ENCODE data around the gene SCN8A. TPM values are rescaled to one million over a fixed set of nuclear protein-coding genes. Genes with fewer than 3 reads are reported as not detected.
A peak's percentile ranks its signal among the peaks of the same experiment; 100 is the strongest.
"Not testable (repeated sequence)": the region's sequence is repeated elsewhere in the genome, so short reads cannot be mapped to it uniquely, and the experiment has no call there.

Gene SCN8A
- 1.4 and 4.3 TPM in 2 replicates for total RNA-seq (2014; rRNA removed; shearing (Covaris generic))

- Histone ChIP-seq H3K9me3 (replicated peaks) (no peaks in the 10 kb centered on the region), H3K27me3 (replicated peaks) (no peaks in the 10 kb centered on the region), H3K27ac (peak within 1 kb of the TSS; percentile 55; the same call in 1 of the 2 replicates), H3K4me1 (replicated peaks) (peaks cover 11% of the 10 kb centered on the region; the same call in 1 of the 2 replicates), H3K36me3 (no peaks in the 10 kb centered on the region), H3K4me3 (peak within 1 kb of the TSS; percentile 79)
- peak; percentile 45 to 66 for DNase-seq (ENCODE audit: low read depth in 1 of 2, low spot score in 2 of 2)
These were observed at the start of gene SCN8A for GRCh38 chr12:51591016-51591901. Gene SCN8A, plus strand, starts transcription at chr12:51591233. Its CDS starts 71,585 bp downstream, at chr12:51662818.

DNA sequence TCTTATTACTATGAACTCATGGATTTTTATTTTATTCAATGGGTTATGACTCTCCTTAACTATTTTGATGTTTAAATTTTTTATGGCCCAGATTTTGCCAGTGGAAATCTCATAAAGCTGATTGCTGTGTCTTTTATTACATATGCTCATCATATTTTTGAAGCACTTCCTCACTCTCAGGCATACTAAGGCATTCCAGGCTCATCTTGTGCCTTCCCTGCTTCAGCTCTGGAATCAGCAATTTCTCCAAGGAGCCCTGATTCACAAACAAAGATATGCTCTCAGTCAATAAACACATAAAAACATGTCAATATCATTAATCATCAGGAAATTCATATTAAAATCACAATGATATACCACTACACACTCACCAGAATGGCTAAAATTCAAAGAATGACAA lies 44.9 kb upstream of the SCN8A start:
- no peak for DNase-seq (ENCODE audit: low read depth in 1 of 2, low spot score in 2 of 2)

GRCh38 chr12:51547606-51548005 lies 43.4 kb upstream of the SCN8A start:
- Histone ChIP-seq H3K27ac (no peak overlapping the region), H3K4me1 (replicated peaks) (peaks cover 2% of the 10 kb centered on the region), H3K27me3 (replicated peaks) (no peaks in the 10 kb centered on the region; the same call in 1 of the 2 replicates), H3K36me3 (no peaks in the 10 kb centered on the region), H3K4me3 (no peak overlapping the region), H3K9me3 (replicated peaks) (no peaks in the 10 kb centered on the region; the same call in 1 of the 2 replicates)
- no peak for DNase-seq (ENCODE audit: low read depth in 1 of 2, low spot score in 2 of 2)

More for the DNA sequence above, 44.9 kb upstream of the SCN8A start:
- peaks cover 17% of the 10 kb centered on the region for H3K4me1 ChIP-seq (replicated peaks)
- H3K27ac ChIP-seq = no peak overlapping the region
- no peaks in the 10 kb centered on the region for H3K36me3 ChIP-seq
- no peak overlapping the region for H3K4me3 ChIP-seq
- no peaks in the 10 kb centered on the region; the same call in 1 of the 2 replicates for H3K9me3 ChIP-seq (replicated peaks)
- H3K27me3 ChIP-seq (replicated peaks) = no peaks in the 10 kb centered on the region

DNA sequence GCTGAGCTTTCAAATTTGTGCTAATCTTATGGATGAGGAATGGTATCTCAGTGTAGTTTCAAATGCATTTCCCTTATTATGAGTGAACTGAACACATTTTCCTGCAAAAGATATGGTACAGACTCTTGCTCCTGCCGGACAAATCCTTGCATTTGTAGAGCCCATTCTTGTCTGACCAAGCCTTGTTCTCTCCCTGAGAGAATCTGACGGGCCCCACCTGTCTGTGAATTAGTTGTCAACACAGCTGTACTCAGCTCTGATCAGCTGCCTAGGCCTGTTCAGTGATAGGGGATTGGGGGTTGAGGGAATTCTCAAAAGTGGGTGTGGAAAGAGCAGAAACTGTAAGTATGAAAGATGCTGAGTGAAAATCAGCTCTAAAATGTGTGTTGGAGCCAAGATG lies 42.8 kb upstream of the SCN8A start:
- DNase-seq (ENCODE audit: low read depth in 1 of 2, low spot score in 2 of 2) = no peak
- H3K9me3 ChIP-seq (replicated peaks) = no peaks in the 10 kb centered on the region; the same call in none of the 2 replicates
- no peaks in the 10 kb centered on the region for H3K4me1 ChIP-seq (replicated peaks)
- no peaks in the 10 kb centered on the region; the same call in 1 of the 2 replicates for H3K27me3 ChIP-seq (replicated peaks)
- no peaks in the 10 kb centered on the region for H3K36me3 ChIP-seq
- H3K27ac ChIP-seq = no peak overlapping the region
- H3K4me3 ChIP-seq = no peak overlapping the region

DNA sequence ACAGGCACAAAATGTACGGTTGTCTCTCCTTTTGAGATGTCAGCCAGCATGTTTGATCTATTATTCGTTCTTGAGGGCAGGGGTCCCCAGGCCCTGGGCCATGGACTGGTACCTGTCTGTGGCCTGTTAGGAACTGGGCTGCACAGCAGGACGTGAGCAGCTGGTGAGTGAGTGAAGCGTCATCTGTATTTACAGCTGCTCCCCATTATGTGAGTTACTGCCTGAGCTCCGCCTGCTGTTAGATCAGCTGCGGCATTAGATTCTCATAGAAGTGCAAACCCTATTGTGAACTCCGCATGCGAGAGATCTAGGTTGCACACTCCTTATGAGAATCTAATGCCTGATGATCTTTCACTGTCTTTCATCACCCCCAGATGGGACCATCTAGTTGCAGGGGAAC lies 41.4 kb upstream of the SCN8A start:
- H3K27ac ChIP-seq = no peak overlapping the region
- no peaks in the 10 kb centered on the region for H3K4me1 ChIP-seq (replicated peaks)
- no peaks in the 10 kb centered on the region for H3K36me3 ChIP-seq
- no peak overlapping the region for H3K4me3 ChIP-seq
- peaks cover 4% of the 10 kb centered on the region for H3K9me3 ChIP-seq (replicated peaks)
- no peaks in the 10 kb centered on the region; the same call in 1 of the 2 replicates for H3K27me3 ChIP-seq (replicated peaks)
- DNase-seq (ENCODE audit: low read depth in 1 of 2, low spot score in 2 of 2) = no peak

GRCh38 chr12:51568271-51569032 lies 22.6 kb upstream of the SCN8A start:
- not testable (repeated sequence) for H3K27ac ChIP-seq; DNase-seq (ENCODE audit: low read depth in 1 of 2, low spot score in 2 of 2); H3K36me3 ChIP-seq; H3K9me3 ChIP-seq (replicated peaks); H3K27me3 ChIP-seq (replicated peaks); H3K4me3 ChIP-seq; H3K4me1 ChIP-seq (replicated peaks)

- Histone ChIP-seq H3K4me3 (no peak overlapping the region), H3K27ac (no peak overlapping the region), H3K27me3 (replicated peaks) (no peaks in the 10 kb centered on the region), H3K36me3 (no peaks in the 10 kb centered on the region), H3K4me1 (replicated peaks) (no peaks in the 10 kb centered on the region), H3K9me3 (replicated peaks) (no peaks in the 10 kb centered on the region)
- DNase-seq (ENCODE audit: low read depth in 1 of 2, low spot score in 2 of 2) = no peak
These were observed 11.6 kb upstream of the SCN8A start for GRCh38 chr12:51579321-51579850.

DNA sequence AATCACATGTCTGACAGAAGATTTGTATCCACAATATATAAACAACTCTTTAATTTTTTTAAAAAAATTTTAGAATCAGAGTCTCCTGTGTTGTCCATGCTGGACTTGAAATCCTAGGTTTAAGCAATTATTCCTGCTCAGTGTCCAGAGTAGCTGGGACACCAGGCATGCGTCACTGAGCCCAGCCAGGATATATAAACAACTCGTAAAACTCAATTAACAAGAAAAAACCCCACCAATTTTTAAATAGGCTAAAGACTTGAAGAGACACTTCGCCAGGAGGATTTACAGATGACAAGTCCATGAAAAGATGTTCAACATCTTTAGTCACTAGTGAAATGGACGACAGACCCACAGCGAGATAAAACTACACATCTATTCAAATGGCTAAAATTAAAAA lies 2.0 kb upstream of the SCN8A start:
- DNase-seq (ENCODE audit: low read depth in 1 of 2, low spot score in 2 of 2) = no peak
- Histone ChIP-seq H3K27ac (no peak overlapping the region), H3K27me3 (replicated peaks) (no peaks in the 10 kb centered on the region), H3K4me1 (replicated peaks) (peaks cover 11% of the 10 kb centered on the region; the same call in 1 of the 2 replicates), H3K36me3 (no peaks in the 10 kb centered on the region), H3K4me3 (no peak overlapping the region), H3K9me3 (replicated peaks) (no peaks in the 10 kb centered on the region)

- DNase-seq (ENCODE audit: low read depth in 1 of 2, low spot score in 2 of 2) = no peak
- Histone ChIP-seq H3K4me3 (no peak overlapping the region), H3K4me1 (replicated peaks) (peaks cover 11% of the 10 kb centered on the region; the same call in 1 of the 2 replicates), H3K27ac (no peak overlapping the region), H3K27me3 (replicated peaks) (no peaks in the 10 kb centered on the region), H3K36me3 (no peaks in the 10 kb centered on the region), H3K9me3 (replicated peaks) (no peaks in the 10 kb centered on the region)
These were observed 1.4 kb upstream of the SCN8A start for GRCh38 chr12:51589557-51590176.

DNA sequence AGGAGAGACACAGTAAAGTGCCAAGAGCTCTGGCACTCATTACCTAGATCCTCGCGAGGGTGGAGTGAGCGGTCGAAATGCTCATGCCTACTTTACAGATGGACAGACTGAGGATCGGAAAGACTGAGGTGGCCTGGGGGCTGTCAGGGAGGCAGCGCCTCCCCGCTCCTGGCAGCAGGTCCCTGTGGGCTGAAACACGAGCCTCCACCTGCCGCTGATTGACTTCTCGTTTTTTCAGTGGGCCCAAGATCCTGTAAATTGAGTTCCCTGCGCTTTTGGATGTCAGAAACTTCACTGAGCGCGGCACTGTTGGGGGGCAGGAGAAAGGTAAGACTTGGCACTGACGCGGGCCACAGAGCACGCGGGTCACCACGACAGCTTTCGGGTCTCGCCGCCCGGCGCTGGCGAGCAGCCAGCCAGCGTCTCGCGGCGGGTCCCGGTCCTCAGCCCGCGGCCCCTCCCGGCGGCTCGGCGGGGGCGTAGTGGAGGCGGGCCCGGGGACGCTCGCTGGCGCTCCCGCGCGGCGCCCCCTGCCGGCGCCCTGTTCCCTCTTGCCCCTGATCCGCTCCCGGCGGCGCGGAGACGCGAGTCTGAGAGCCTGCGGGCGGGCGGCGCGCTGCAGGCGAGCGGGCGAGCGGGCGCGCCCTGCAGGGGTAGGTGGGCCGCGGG lies 552 bp upstream of the SCN8A start:
- Histone ChIP-seq H3K27ac (no peak overlapping the region), H3K9me3 (replicated peaks) (no peaks in the 10 kb centered on the region), H3K4me1 (replicated peaks) (peaks cover 11% of the 10 kb centered on the region; the same call in 1 of the 2 replicates), H3K36me3 (no peaks in the 10 kb centered on the region), H3K27me3 (replicated peaks) (no peaks in the 10 kb centered on the region), H3K4me3 (peak overlapping the region; percentile 79)
- peak; percentile 70 to 71 for DNase-seq (ENCODE audit: low read depth in 1 of 2, low spot score in 2 of 2)

DNA sequence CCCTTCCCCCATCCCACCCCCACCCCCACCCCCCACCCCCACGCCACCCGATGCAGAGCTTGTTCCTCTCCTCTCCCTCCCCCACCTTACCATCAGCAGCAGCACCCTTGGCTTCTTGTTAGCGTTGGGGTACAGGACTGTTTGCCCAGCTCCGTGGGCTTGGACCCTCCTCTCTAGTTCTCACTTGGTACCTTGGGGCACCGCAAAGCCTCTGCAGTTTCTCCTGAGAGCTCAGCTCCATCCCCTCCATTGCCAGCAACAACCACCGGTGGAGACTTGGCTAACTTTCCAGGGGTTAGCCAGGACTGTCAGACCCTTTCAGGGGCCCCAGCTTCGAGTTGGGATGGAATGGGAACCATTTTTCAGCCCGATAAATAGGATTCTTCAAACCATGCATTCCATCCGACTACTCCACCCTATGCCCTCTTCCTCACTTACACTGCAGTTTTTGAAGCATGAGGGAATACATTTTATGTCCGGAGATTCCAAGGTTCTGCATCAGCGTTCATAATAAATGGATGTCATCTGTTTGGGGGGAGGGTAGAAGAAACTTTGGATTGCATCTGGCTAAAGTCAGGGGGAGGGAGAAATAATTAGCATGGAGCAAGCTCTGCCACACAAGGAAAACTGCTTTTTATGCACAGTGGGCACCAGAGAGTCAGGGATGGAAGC lies 1.1 kb downstream of the SCN8A start:
- peak overlapping the region; percentile 55; the same call in 1 of the 2 replicates for H3K27ac ChIP-seq
- H3K4me3 ChIP-seq = peak overlapping the region; percentile 79
- no peaks in the 10 kb centered on the region for H3K9me3 ChIP-seq (replicated peaks)
- peak in 1 of 2 experiments; percentile 32 for DNase-seq (ENCODE audit: low read depth in 1 of 2, low spot score in 2 of 2)
- peaks cover 11% of the 10 kb centered on the region; the same call in 1 of the 2 replicates for H3K4me1 ChIP-seq (replicated peaks)
- H3K36me3 ChIP-seq = no peaks in the 10 kb centered on the region
- H3K27me3 ChIP-seq (replicated peaks) = no peaks in the 10 kb centered on the region

- Histone ChIP-seq H3K9me3 (replicated peaks) (no peaks in the 10 kb centered on the region), H3K4me3 (no peak overlapping the region), H3K27ac (no peak overlapping the region), H3K36me3 (no peaks in the 10 kb centered on the region), H3K27me3 (replicated peaks) (no peaks in the 10 kb centered on the region), H3K4me1 (replicated peaks) (peaks cover 11% of the 10 kb centered on the region; the same call in 1 of the 2 replicates)
- DNase-seq (ENCODE audit: low read depth in 1 of 2, low spot score in 2 of 2) = no peak
These were observed 2.0 kb downstream of the SCN8A start for GRCh38 chr12:51593021-51593420.
